WTC11 (cell line): ENCODE measurements around the gene COX4I1. TPM values are rescaled to one million over a fixed set of nuclear protein-coding genes. Genes with fewer than 3 reads are reported as not detected.

Experiments used
- ATAC-seq: fragments of 200-7000 bp; cut with Tn5 transposase; 2 replicates; pipeline ENCODE4 v1.10.0; 2021; ENCODE audit warnings: mild to moderate bottlenecking, moderate library complexity
- CTCF ChIA-PET: fragments of 300-600 bp; sonication (Branson Sonifier 250); formaldehyde crosslinking; loops from one replicate; lab custom pipeline; 2021; ENCODE audit warnings: antibody characterized with exemption; lab: Charles Lee
- POLR2A ChIA-PET: fragments of 350-600 bp; sonication (Branson Sonifier 250); formaldehyde crosslinking; loops from one replicate; lab custom pipeline; 2021; ENCODE audit warnings: antibody characterized with exemption; lab: Charles Lee
- DNase-seq: peaks from one replicate; pipeline ENCODE4 v3.0.0; 2021; ENCODE audit warnings: low spot score
- H3K27ac Mint-ChIP-seq: 2 replicates; pipeline ENCODE4 v1.8.0; 2021; ENCODE audit warnings: mixed read lengths
- H3K27me3 Mint-ChIP-seq: 2 replicates; pipeline ENCODE4 v1.8.0; 2021; ENCODE audit warnings: low read depth, mild to moderate bottlenecking, moderate library complexity, mixed read lengths
- H3K36me3 Mint-ChIP-seq: 2 replicates; pipeline ENCODE4 v1.8.0; 2021; ENCODE audit warnings: mixed read lengths
- H3K4me1 Mint-ChIP-seq: 2 replicates; pipeline ENCODE4 v1.8.0; 2022; ENCODE audit warnings: mixed read lengths
- H3K4me3 Mint-ChIP-seq: 2 replicates; pipeline ENCODE4 v1.8.0; 2021; ENCODE audit warnings: mild to moderate bottlenecking, moderate library complexity, mixed read lengths
- H3K9me3 Mint-ChIP-seq: 2 replicates; pipeline ENCODE4 v1.8.0; 2021; ENCODE audit warnings: mixed read lengths
- HMGA2 ChIP-seq: fragments of 250-450 bp; sonication (Bioruptor Pico); IDR thresholded peaks from 2 replicates; pipeline ENCODE4 v1.4.0; 2021; ENCODE audit warnings: mild to moderate bottlenecking, moderate library complexity
- JUN ChIP-seq: sonication (generic); formaldehyde crosslinking; IDR thresholded peaks from 2 replicates; pipeline ENCODE4 v1.8.0; 2023; ENCODE audit warnings: mild to moderate bottlenecking, missing genetic modification reagents
- MXD4 ChIP-seq: fragments of 250-450 bp; sonication (Bioruptor Pico); IDR thresholded peaks from 2 replicates; pipeline ENCODE4 v1.8.0; 2021; ENCODE audit warnings: mild to moderate bottlenecking, moderate library complexity, borderline replicate concordance
- NR2C2 ChIP-seq: sonication (generic); formaldehyde crosslinking; IDR thresholded peaks from 2 replicates; pipeline ENCODE4 v1.8.0; 2022; ENCODE audit warnings: mild to moderate bottlenecking, missing genetic modification reagents
- TCF7 ChIP-seq: sonication (generic); formaldehyde crosslinking; IDR thresholded peaks from 2 replicates; pipeline ENCODE4 v1.8.0; 2022; ENCODE audit warnings: mild to moderate bottlenecking, low read depth, missing genetic modification reagents, moderate library complexity
- ZNF121 ChIP-seq: sonication (generic); formaldehyde crosslinking; IDR thresholded peaks from 2 replicates; pipeline ENCODE4 v1.8.0; 2023; ENCODE audit warnings: missing genetic modification reagents
- ZNF138 ChIP-seq: sonication (generic); formaldehyde crosslinking; conservative IDR thresholded peaks from 2 replicates; pipeline ENCODE4 v1.8.1; 2022; ENCODE audit warnings: mild to moderate bottlenecking, moderate library complexity, missing genetic modification reagents
- ZNF423 ChIP-seq: fragments of 250-450 bp; sonication (Bioruptor Pico); IDR thresholded peaks from 2 replicates; pipeline ENCODE4 v2.1.2; 2022; ENCODE audit warnings: mild to moderate bottlenecking, moderate library complexity
- total RNA-seq: library from RNA; stranded (reverse); gene quantifications from 3 replicates; pipeline ENCODE4 v1.2.3, GENCODE V29; 2021
- TF ChIP-seq, protein P1 (sequence below): fragments of 250-450 bp; sonication (Bioruptor Pico); IDR thresholded peaks from 2 replicates; pipeline ENCODE4 v1.9.0; 2021; ENCODE audit warnings: mild to moderate bottlenecking
- TF ChIP-seq, protein P2 (sequence below): sonication (generic); formaldehyde crosslinking; IDR thresholded peaks from 2 replicates; pipeline ENCODE4 v1.8.1; 2022; ENCODE audit warnings: mild to moderate bottlenecking, missing genetic modification reagents, moderate library complexity, borderline replicate concordance
- TF ChIP-seq, protein P3 (sequence below): fragments of 250-450 bp; sonication (Bioruptor Pico); conservative IDR thresholded peaks from 2 replicates; pipeline ENCODE4 v1.9.0; 2021; ENCODE audit warnings: mild to moderate bottlenecking
- TF ChIP-seq, protein P4 (sequence below): sonication (generic); formaldehyde crosslinking; IDR thresholded peaks from 2 replicates; pipeline ENCODE4 v1.8.0; 2023; ENCODE audit warnings: missing genetic modification reagents, mild to moderate bottlenecking, borderline replicate concordance
- TF ChIP-seq, protein P5 (sequence below): sonication (generic); formaldehyde crosslinking; IDR thresholded peaks from 2 replicates; pipeline ENCODE4 v1.8.0; 2022; ENCODE audit warnings: mild to moderate bottlenecking, missing genetic modification reagents
- TF ChIP-seq, protein P6 (sequence below): sonication (generic); formaldehyde crosslinking; IDR thresholded peaks from 2 replicates; pipeline ENCODE4 v1.8.1; 2022; ENCODE audit warnings: mild to moderate bottlenecking, moderate library complexity, missing genetic modification reagents
- TF ChIP-seq, protein P7 (sequence below): fragments of 250-450 bp; sonication (Bioruptor Pico); IDR thresholded peaks from 2 replicates; pipeline ENCODE4 v1.8.0; 2021; ENCODE audit warnings: mild to moderate bottlenecking
- TF ChIP-seq, protein P8 (sequence below): sonication (generic); formaldehyde crosslinking; IDR thresholded peaks from 2 replicates; pipeline ENCODE4 v1.8.1; 2023; ENCODE audit warnings: mild to moderate bottlenecking, missing genetic modification reagents

The COX4I1 gene
- total RNA-seq, 1 experiment from 2014 or later, result 618 TPM

DNA sequence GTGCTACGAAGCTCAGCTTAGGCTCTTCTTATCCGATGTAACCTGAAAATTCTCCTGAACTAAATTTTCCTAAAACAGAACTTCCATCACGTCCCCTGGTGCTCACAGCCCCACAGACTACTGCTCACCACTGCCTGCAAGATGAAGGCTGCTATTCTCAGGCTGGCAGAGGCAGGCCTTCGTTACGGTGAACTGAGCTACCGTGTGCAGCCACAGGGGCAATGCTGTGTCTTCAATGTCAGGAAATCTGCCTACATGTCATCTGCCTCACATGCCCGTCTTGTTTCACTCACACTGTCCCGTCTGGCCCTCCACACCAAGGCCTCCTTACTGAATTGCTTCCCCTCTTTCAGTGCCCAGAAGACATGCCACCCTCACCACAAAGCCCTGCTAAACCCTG, 16.1 kb upstream of the COX4I1 start (continued):
- TF ChIP-seq, protein P1, sequence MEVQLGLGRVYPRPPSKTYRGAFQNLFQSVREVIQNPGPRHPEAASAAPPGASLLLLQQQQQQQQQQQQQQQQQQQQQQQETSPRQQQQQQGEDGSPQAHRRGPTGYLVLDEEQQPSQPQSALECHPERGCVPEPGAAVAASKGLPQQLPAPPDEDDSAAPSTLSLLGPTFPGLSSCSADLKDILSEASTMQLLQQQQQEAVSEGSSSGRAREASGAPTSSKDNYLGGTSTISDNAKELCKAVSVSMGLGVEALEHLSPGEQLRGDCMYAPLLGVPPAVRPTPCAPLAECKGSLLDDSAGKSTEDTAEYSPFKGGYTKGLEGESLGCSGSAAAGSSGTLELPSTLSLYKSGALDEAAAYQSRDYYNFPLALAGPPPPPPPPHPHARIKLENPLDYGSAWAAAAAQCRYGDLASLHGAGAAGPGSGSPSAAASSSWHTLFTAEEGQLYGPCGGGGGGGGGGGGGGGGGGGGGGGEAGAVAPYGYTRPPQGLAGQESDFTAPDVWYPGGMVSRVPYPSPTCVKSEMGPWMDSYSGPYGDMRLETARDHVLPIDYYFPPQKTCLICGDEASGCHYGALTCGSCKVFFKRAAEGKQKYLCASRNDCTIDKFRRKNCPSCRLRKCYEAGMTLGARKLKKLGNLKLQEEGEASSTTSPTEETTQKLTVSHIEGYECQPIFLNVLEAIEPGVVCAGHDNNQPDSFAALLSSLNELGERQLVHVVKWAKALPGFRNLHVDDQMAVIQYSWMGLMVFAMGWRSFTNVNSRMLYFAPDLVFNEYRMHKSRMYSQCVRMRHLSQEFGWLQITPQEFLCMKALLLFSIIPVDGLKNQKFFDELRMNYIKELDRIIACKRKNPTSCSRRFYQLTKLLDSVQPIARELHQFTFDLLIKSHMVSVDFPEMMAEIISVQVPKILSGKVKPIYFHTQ (CRISPR knock-in tag), result no peak

DNA sequence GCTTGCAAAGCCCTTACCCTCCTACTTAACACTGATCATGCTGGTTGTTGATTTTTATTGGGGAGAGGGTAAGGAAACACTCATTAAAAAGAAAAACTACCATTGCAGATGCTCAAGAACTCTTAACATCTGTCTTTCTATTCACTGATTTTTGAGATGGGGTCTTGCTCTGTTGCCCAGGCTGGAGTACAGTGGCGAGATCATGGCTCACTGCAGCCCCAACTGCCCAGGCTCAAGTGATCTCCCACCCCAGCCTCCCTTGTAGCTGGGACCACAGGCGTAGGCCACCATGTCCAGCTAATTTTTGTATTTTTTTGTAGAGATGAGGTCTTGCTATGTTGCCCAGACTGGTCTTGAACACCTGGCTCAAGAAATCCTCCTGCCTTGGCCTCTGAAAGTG, 14.7 kb upstream of the COX4I1 start:
- DNase-seq (no peak), ATAC-seq (no peak)
- Mint-ChIP-seq H3K4me3 (no peak overlapping the region), H3K4me1 (no peaks in the 10 kb centered on the region), H3K27me3 (no peaks in the 10 kb centered on the region), H3K27ac (no peak overlapping the region), H3K36me3 (peaks cover 49% of the 10 kb centered on the region), H3K9me3 (no peaks in the 10 kb centered on the region)
- POLR2A ChIA-PET, result no interaction called here
- CTCF ChIA-PET, result interaction anchor here (0.6 kb wide), 1 partner anchor 34 kb away, joined by 4 read pairs; no protein-coding TSS in a partner anchor
- TF ChIP-seq, protein P2, sequence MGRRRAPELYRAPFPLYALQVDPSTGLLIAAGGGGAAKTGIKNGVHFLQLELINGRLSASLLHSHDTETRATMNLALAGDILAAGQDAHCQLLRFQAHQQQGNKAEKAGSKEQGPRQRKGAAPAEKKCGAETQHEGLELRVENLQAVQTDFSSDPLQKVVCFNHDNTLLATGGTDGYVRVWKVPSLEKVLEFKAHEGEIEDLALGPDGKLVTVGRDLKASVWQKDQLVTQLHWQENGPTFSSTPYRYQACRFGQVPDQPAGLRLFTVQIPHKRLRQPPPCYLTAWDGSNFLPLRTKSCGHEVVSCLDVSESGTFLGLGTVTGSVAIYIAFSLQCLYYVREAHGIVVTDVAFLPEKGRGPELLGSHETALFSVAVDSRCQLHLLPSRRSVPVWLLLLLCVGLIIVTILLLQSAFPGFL, result no peak
- TF ChIP-seq HMGA2 (CRISPR knock-in tag) (no peak), MXD4 (CRISPR knock-in tag) (no peak), ZNF121 (CRISPR knock-in tag) (peak; percentile 85)
- TF ChIP-seq, protein P3, sequence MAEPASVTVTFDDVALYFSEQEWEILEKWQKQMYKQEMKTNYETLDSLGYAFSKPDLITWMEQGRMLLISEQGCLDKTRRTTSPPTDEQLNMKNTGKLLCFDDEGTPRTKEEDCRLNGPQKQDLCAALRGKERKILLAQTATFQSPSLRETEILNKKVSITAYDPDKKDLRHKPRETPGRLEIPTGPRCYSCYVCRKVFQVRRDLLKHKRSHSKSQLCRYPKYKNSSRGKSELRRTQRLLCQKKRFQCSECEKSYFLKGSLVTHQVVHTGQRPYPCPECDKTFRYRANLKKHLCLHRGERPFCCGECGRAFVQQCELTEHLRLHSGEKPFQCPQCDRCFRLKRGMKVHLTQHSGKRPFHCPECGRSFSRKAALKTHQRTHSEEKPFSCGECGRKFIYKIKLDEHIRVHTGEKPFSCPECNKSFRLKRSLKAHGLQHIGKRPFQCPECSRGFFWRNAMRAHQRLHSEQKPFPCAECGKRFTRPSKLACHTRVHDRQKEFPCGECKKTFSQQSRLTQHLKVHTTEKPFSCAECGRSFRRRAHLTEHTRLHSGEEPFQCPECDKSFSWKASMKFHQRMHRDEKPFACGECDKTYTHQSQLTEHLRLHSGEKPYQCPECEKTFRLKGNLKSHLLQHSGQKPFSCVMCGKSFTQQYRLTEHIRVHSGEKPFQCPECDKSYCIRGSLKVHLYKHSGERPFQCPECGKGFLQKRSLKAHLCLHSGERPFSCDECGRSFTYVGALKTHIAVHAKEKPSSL, result no peak

DNA sequence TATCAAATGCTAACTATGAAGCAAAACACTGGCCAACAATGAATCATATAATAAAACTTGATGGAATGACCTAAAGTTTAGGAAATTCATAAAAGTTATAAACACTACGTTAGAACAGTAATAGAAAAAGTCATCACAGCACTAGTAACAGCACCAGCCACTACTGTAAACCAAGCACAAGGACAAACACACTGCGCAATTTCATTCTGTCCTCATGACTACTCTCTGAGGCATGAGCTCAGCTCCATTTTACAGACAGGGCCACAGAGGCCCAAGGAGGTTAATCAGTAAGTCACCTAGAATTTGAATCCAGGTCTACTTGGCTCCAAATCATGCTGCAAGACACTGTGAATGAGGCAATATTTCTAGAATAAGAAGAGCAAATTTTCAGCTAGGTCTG, 13.6 kb upstream of the COX4I1 start:
- H3K4me1 Mint-ChIP-seq, result 0 out of 2 replicates have a peak, but pooled peaks cover 3% of the 10 kb centered on the region
- H3K4me3 Mint-ChIP-seq, result no peak overlapping the region
- ChIA-PET POLR2A (no interaction called here), CTCF (no interaction called here)
- H3K36me3 Mint-ChIP-seq, result peaks cover 38% of the 10 kb centered on the region
- H3K27me3 Mint-ChIP-seq, result no peaks in the 10 kb centered on the region
- H3K27ac Mint-ChIP-seq, result no peak overlapping the region
- ATAC-seq (no peak), DNase-seq (no peak)
- no peaks in the 10 kb centered on the region for H3K9me3 Mint-ChIP-seq
- TF ChIP-seq, protein P4, sequence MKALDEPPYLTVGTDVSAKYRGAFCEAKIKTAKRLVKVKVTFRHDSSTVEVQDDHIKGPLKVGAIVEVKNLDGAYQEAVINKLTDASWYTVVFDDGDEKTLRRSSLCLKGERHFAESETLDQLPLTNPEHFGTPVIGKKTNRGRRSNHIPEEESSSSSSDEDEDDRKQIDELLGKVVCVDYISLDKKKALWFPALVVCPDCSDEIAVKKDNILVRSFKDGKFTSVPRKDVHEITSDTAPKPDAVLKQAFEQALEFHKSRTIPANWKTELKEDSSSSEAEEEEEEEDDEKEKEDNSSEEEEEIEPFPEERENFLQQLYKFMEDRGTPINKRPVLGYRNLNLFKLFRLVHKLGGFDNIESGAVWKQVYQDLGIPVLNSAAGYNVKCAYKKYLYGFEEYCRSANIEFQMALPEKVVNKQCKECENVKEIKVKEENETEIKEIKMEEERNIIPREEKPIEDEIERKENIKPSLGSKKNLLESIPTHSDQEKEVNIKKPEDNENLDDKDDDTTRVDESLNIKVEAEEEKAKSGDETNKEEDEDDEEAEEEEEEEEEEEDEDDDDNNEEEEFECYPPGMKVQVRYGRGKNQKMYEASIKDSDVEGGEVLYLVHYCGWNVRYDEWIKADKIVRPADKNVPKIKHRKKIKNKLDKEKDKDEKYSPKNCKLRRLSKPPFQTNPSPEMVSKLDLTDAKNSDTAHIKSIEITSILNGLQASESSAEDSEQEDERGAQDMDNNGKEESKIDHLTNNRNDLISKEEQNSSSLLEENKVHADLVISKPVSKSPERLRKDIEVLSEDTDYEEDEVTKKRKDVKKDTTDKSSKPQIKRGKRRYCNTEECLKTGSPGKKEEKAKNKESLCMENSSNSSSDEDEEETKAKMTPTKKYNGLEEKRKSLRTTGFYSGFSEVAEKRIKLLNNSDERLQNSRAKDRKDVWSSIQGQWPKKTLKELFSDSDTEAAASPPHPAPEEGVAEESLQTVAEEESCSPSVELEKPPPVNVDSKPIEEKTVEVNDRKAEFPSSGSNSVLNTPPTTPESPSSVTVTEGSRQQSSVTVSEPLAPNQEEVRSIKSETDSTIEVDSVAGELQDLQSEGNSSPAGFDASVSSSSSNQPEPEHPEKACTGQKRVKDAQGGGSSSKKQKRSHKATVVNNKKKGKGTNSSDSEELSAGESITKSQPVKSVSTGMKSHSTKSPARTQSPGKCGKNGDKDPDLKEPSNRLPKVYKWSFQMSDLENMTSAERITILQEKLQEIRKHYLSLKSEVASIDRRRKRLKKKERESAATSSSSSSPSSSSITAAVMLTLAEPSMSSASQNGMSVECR, result no peak
- no peak for TF ChIP-seq JUN (CRISPR knock-in tag)
- TF ChIP-seq, protein P5, sequence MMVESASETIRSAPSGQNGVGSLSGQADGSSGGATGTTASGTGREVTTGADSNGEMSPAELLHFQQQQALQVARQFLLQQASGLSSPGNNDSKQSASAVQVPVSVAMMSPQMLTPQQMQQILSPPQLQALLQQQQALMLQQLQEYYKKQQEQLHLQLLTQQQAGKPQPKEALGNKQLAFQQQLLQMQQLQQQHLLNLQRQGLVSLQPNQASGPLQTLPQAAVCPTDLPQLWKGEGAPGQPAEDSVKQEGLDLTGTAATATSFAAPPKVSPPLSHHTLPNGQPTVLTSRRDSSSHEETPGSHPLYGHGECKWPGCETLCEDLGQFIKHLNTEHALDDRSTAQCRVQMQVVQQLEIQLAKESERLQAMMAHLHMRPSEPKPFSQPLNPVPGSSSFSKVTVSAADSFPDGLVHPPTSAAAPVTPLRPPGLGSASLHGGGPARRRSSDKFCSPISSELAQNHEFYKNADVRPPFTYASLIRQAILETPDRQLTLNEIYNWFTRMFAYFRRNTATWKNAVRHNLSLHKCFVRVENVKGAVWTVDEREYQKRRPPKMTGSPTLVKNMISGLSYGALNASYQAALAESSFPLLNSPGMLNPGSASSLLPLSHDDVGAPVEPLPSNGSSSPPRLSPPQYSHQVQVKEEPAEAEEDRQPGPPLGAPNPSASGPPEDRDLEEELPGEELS (CRISPR knock-in tag), result no peak
- TF ChIP-seq, protein P6, sequence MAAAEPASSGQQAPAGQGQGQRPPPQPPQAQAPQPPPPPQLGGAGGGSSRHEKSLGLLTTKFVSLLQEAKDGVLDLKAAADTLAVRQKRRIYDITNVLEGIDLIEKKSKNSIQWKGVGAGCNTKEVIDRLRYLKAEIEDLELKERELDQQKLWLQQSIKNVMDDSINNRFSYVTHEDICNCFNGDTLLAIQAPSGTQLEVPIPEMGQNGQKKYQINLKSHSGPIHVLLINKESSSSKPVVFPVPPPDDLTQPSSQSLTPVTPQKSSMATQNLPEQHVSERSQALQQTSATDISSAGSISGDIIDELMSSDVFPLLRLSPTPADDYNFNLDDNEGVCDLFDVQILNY, result no peak
- TF ChIP-seq ZNF138 (CRISPR knock-in tag), result no peak
- no peak for TF ChIP-seq TCF7 (CRISPR knock-in tag)
- no peak for TF ChIP-seq NR2C2 (CRISPR knock-in tag)
- no peak for TF ChIP-seq ZNF423
- TF ChIP-seq, protein P7, sequence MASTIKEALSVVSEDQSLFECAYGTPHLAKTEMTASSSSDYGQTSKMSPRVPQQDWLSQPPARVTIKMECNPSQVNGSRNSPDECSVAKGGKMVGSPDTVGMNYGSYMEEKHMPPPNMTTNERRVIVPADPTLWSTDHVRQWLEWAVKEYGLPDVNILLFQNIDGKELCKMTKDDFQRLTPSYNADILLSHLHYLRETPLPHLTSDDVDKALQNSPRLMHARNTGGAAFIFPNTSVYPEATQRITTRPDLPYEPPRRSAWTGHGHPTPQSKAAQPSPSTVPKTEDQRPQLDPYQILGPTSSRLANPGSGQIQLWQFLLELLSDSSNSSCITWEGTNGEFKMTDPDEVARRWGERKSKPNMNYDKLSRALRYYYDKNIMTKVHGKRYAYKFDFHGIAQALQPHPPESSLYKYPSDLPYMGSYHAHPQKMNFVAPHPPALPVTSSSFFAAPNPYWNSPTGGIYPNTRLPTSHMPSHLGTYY, result no peak
- TF ChIP-seq, protein P8, sequence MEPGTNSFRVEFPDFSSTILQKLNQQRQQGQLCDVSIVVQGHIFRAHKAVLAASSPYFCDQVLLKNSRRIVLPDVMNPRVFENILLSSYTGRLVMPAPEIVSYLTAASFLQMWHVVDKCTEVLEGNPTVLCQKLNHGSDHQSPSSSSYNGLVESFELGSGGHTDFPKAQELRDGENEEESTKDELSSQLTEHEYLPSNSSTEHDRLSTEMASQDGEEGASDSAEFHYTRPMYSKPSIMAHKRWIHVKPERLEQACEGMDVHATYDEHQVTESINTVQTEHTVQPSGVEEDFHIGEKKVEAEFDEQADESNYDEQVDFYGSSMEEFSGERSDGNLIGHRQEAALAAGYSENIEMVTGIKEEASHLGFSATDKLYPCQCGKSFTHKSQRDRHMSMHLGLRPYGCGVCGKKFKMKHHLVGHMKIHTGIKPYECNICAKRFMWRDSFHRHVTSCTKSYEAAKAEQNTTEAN, result no peak
